Memory B cell (primary cell): ENCODE results near the gene AIG1.
A peak's percentile ranks its signal among the peaks of the same experiment; 100 is the strongest.

ENCODE experiments used
- ATAC-seq: fragments of 150-1000 bp; cut with Tn5 transposase; 2 replicates; pipeline ENCODE4 v1.10.0; 2021; ENCODE audit warnings: low read depth, mild to moderate bottlenecking, moderate library complexity
- DNase-seq, 2 donors: peaks; one replicate each; pipeline ENCODE4 v3.0.0; 2022; ENCODE audit warnings: low spot score in 2 of 2
- H3K27ac Mint-ChIP-seq: one replicate; pipeline ENCODE4 v1.8.0; 2022; ENCODE audit warnings: mild to moderate bottlenecking, moderate library complexity, mixed read lengths
- H3K27me3 Mint-ChIP-seq: one replicate; pipeline ENCODE4 v1.8.0; 2022; ENCODE audit warnings: mixed read lengths
- H3K36me3 Mint-ChIP-seq: one replicate; pipeline ENCODE4 v1.8.0; 2022; ENCODE audit warnings: mild to moderate bottlenecking, mixed read lengths
- H3K4me1 Mint-ChIP-seq: one replicate; pipeline ENCODE4 v1.8.0; 2022; ENCODE audit warnings: mixed read lengths
- H3K4me3 Mint-ChIP-seq: one replicate; pipeline ENCODE4 v1.8.0; 2022; ENCODE audit warnings: mild to moderate bottlenecking, moderate library complexity, mixed read lengths
- H3K9me3 Mint-ChIP-seq: one replicate; pipeline ENCODE4 v1.8.0; 2022; ENCODE audit warnings: mixed read lengths

Gene AIG1

GRCh38 chr6:143322386-143322785 lies 261.7 kb downstream of the AIG1 start:
- H3K9me3 Mint-ChIP-seq = peaks cover 6% of the 10 kb centered on the region
- DNase-seq (no peak), ATAC-seq (no peak)
- no peak overlapping the region for H3K4me3 Mint-ChIP-seq
- H3K27ac Mint-ChIP-seq = no peak overlapping the region
- no peaks in the 10 kb centered on the region for H3K36me3 Mint-ChIP-seq
- no peaks in the 10 kb centered on the region for H3K27me3 Mint-ChIP-seq
- no peaks in the 10 kb centered on the region for H3K4me1 Mint-ChIP-seq

GRCh38 chr6:143323729-143324470 lies 263.2 kb downstream of the AIG1 start:
- no peak for ATAC-seq
- no peaks in the 10 kb centered on the region for H3K36me3 Mint-ChIP-seq
- no peak overlapping the region for H3K27ac Mint-ChIP-seq
- H3K4me3 Mint-ChIP-seq = no peak overlapping the region
- no peak for DNase-seq
- H3K4me1 Mint-ChIP-seq = no peaks in the 10 kb centered on the region
- H3K27me3 Mint-ChIP-seq = no peaks in the 10 kb centered on the region
- peaks cover 2% of the 10 kb centered on the region for H3K9me3 Mint-ChIP-seq

DNA sequence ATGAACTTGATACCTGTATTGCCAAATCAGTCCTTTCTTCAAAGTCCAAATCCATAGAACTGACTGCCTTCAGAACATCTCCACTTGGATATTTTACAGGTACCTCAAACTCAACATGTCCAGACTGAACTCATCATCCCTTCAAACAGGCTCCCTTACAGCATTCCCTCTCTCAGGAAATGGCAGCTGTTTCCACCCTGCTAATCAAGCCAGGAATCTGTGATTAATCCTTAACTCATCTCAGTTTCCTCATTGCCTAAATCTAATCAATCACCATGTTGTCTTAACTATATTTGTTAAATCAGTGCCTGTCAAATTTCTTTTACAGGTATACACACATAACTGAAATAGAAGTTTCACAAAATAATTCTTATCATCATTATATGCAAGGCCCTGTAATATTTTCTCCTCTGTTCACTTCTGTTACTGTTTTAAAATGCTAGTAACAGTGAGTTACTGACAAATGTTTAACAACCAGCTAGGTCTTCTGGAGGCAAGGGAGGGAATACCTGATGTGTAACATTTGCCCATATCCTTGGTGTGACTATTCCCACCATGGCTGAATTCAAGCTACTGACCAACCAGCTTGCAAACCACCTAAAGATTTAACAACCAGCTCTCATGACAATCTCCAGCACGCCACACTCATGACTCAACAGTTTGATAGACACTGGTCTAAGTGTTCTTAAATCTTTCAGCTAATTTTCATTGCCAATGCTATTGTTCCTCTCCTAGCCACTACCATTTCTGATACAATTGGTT lies 264.9 kb downstream of the AIG1 start:
- Mint-ChIP-seq H3K9me3 (peaks cover under 1% of the 10 kb centered on the region), H3K27ac (no peak overlapping the region), H3K4me3 (no peak overlapping the region), H3K27me3 (no peaks in the 10 kb centered on the region), H3K36me3 (peaks cover 3% of the 10 kb centered on the region), H3K4me1 (no peaks in the 10 kb centered on the region)
- DNase-seq = no peak
- no peak for ATAC-seq

DNA sequence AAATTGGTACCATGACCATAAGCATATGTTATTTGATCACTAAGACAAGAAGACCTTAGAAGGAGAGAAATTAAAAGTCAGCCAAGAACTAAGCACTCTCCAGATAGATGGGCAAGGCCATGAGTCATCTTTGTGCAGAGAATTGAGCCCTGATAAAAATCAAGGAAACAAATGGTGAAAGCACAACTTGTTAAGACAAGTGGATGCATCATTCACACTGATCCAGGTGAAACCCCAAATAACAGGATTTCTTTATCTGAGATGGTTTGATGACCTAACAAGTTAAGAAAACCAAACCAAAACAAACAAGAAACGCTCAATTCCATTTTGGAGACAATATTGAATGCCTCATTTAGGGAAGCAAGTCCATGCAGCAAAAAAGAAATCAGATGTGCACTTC lies 268.2 kb downstream of the AIG1 start:
- DNase-seq = no peak
- Mint-ChIP-seq H3K4me1 (no peaks in the 10 kb centered on the region), H3K27ac (no peak overlapping the region), H3K36me3 (peaks cover 6% of the 10 kb centered on the region), H3K9me3 (peaks cover 2% of the 10 kb centered on the region), H3K27me3 (no peaks in the 10 kb centered on the region), H3K4me3 (no peak overlapping the region)
- no peak for ATAC-seq

- H3K4me3 Mint-ChIP-seq = no peak overlapping the region
- no peaks in the 10 kb centered on the region for H3K4me1 Mint-ChIP-seq
- H3K36me3 Mint-ChIP-seq = peaks cover 6% of the 10 kb centered on the region
- H3K27me3 Mint-ChIP-seq = no peaks in the 10 kb centered on the region
- ATAC-seq = no peak
- DNase-seq = no peak
- no peak overlapping the region for H3K27ac Mint-ChIP-seq
- peaks cover 2% of the 10 kb centered on the region for H3K9me3 Mint-ChIP-seq
Observed at GRCh38 chr6:143329323-143329722, 268.6 kb downstream of the AIG1 start.

- no peaks in the 10 kb centered on the region for H3K27me3 Mint-ChIP-seq
- DNase-seq = no peak
- H3K27ac Mint-ChIP-seq = no peak overlapping the region
- H3K9me3 Mint-ChIP-seq = peaks cover 2% of the 10 kb centered on the region
- no peaks in the 10 kb centered on the region for H3K4me1 Mint-ChIP-seq
- no peak for ATAC-seq
- H3K36me3 Mint-ChIP-seq = peaks cover 6% of the 10 kb centered on the region
- H3K4me3 Mint-ChIP-seq = no peak overlapping the region
Observed at GRCh38 chr6:143331362-143331761, 270.7 kb downstream of the AIG1 start.

GRCh38 chr6:143332153-143332845 lies 271.6 kb downstream of the AIG1 start:
- no peak overlapping the region for H3K27ac Mint-ChIP-seq
- ATAC-seq (no peak), DNase-seq (no peak)
- no peak overlapping the region for H3K4me3 Mint-ChIP-seq
- no peaks in the 10 kb centered on the region for H3K4me1 Mint-ChIP-seq
- H3K27me3 Mint-ChIP-seq = no peaks in the 10 kb centered on the region
- H3K36me3 Mint-ChIP-seq = peaks cover 6% of the 10 kb centered on the region
- H3K9me3 Mint-ChIP-seq = peaks cover 2% of the 10 kb centered on the region

- DNase-seq = no peak
- H3K27ac Mint-ChIP-seq = no peak overlapping the region
- H3K4me1 Mint-ChIP-seq = peaks cover 3% of the 10 kb centered on the region
- H3K4me3 Mint-ChIP-seq = no peak overlapping the region
- H3K36me3 Mint-ChIP-seq = peaks cover 7% of the 10 kb centered on the region
- peaks cover 2% of the 10 kb centered on the region for H3K9me3 Mint-ChIP-seq
- no peak for ATAC-seq
- no peaks in the 10 kb centered on the region for H3K27me3 Mint-ChIP-seq
Observed at GRCh38 chr6:143333081-143333480, 272.4 kb downstream of the AIG1 start.

GRCh38 chr6:143333749-143334520 lies 273.2 kb downstream of the AIG1 start:
- DNase-seq (no peak), ATAC-seq (no peak)
- Mint-ChIP-seq H3K4me1 (peaks cover 3% of the 10 kb centered on the region), H3K27ac (no peak overlapping the region), H3K27me3 (no peaks in the 10 kb centered on the region), H3K9me3 (peaks cover 2% of the 10 kb centered on the region), H3K4me3 (no peak overlapping the region), H3K36me3 (peaks cover 8% of the 10 kb centered on the region)

GRCh38 chr6:143335865-143336264 lies 275.2 kb downstream of the AIG1 start:
- Mint-ChIP-seq H3K27me3 (no peaks in the 10 kb centered on the region), H3K27ac (no peak overlapping the region), H3K4me1 (peaks cover 3% of the 10 kb centered on the region), H3K4me3 (no peak overlapping the region), H3K9me3 (peaks cover 2% of the 10 kb centered on the region), H3K36me3 (peaks cover 5% of the 10 kb centered on the region)
- ATAC-seq (no peak), DNase-seq (no peak)

GRCh38 chr6:143336446-143337152 lies 275.9 kb downstream of the AIG1 start:
- Mint-ChIP-seq H3K27ac (no peak overlapping the region), H3K4me1 (peaks cover 3% of the 10 kb centered on the region), H3K36me3 (peaks cover 3% of the 10 kb centered on the region), H3K27me3 (no peaks in the 10 kb centered on the region), H3K4me3 (no peak overlapping the region), H3K9me3 (no peaks in the 10 kb centered on the region)
- DNase-seq (no peak), ATAC-seq (no peak)

DNA sequence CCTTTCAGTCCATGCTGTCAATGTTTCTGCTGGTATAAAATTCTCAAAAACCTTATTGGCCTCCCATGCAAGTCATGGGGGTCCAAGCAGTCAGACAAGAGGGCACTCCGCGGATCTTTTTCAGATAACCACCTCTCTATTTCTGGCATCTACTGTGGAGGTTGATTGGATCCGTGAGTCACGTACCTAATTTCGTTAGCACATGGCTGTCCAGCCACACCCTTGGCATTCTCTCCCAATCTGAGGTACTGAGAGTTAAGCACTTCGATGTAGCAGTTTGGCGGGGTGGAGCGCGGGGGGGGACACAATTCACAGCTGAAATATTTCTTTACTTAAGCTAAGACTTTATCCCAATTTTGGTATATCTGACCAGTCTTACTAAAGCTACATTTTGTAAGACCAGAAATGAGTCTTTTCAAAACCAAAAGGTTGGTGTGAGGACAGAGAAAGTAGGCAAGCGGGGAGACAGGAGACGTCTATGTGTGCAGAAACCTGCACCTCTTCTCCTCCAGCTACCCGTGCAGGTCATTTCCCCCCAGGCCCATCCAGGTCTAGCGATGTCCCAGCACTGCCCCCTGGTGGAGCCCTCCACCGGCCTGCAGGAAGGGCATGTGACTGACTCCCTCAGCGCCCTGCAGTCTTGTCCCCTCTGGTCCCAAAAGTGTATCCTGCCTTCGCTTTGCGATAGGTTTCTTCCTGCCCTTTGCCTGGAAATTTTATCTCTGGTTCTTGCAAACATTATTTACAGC lies 276.7 kb downstream of the AIG1 start:
- no peak overlapping the region for H3K4me3 Mint-ChIP-seq
- H3K4me1 Mint-ChIP-seq = peaks cover 3% of the 10 kb centered on the region
- no peak overlapping the region for H3K27ac Mint-ChIP-seq
- H3K9me3 Mint-ChIP-seq = no peaks in the 10 kb centered on the region
- peak; percentile 71 for ATAC-seq
- DNase-seq = peak; percentile 56 to 61
- no peaks in the 10 kb centered on the region for H3K27me3 Mint-ChIP-seq
- peaks cover 3% of the 10 kb centered on the region for H3K36me3 Mint-ChIP-seq

DNA sequence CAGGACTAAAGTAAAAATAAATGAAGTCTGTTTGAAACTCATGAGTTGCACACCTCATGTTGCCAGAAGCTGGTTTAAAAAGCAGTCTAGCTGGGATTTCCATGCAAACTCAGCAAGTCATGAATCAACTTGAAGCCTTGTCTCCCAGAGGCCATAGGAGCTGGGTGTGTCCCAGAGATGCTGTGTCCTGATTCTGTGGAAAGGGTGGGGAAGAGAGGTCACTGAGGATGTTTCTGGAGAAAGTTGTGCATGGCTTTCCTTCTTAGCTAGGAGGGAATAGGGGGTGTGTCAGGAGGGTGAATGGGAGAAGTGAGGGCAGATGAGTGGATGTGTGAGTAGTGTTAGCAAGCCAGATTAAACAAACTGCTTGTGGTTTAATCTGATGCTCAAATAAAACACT lies 278.5 kb downstream of the AIG1 start:
- H3K4me1 Mint-ChIP-seq = peaks cover 3% of the 10 kb centered on the region
- no peaks in the 10 kb centered on the region for H3K27me3 Mint-ChIP-seq
- peaks cover 2% of the 10 kb centered on the region for H3K9me3 Mint-ChIP-seq
- no peak overlapping the region for H3K4me3 Mint-ChIP-seq
- ATAC-seq (no peak), DNase-seq (no peak)
- H3K36me3 Mint-ChIP-seq = peaks cover 2% of the 10 kb centered on the region
- no peak overlapping the region for H3K27ac Mint-ChIP-seq
